Activated CD4-positive, alpha-beta T cell treated with anti-CD3 and anti-CD28 coated beads, Interleukin-2, amount 10 ng/mL, durations not matched to agents 24 days and 14 days (primary cell): Measurements from ENCODE around the gene CD300H. TPM values are rescaled to one million over a fixed set of nuclear protein-coding genes. Genes with fewer than 3 reads are reported as not detected.

ENCODE experiments used
- DNase-seq: peaks from one replicate; pipeline ENCODE4 v3.0.0; 2022
- H3K27ac Mint-ChIP-seq: one replicate; pipeline ENCODE4 v1.8.0; 2022; ENCODE audit warnings: mild to moderate bottlenecking, mixed read lengths
- H3K27me3 Mint-ChIP-seq: one replicate; pipeline ENCODE4 v1.8.0; 2022; ENCODE audit warnings: mixed read lengths
- H3K36me3 Mint-ChIP-seq: one replicate; pipeline ENCODE4 v1.8.0; 2022; ENCODE audit warnings: low read depth, mild to moderate bottlenecking, mixed read lengths
- H3K4me1 Mint-ChIP-seq: one replicate; pipeline ENCODE4 v1.8.0; 2021; ENCODE audit warnings: mixed read lengths
- H3K4me3 Mint-ChIP-seq: one replicate; pipeline ENCODE4 v1.8.0; 2022; ENCODE audit warnings: mild to moderate bottlenecking, moderate library complexity, mixed read lengths
- H3K9me3 Mint-ChIP-seq: one replicate; pipeline ENCODE4 v1.8.0; 2021; ENCODE audit warnings: mixed read lengths
- intact Hi-C: fragments of 100-400 bp; cut with micrococcal nuclease; formaldehyde crosslinking; loops from one replicate; pipeline ENCODE4 v1.15.1; 2023
- total RNA-seq: library from RNA; stranded (reverse); gene quantifications from 2 replicates; pipeline ENCODE4 v1.2.3, GENCODE V29; 2022

The CD300H gene
- not detected in 2 replicates for total RNA-seq

DNA sequence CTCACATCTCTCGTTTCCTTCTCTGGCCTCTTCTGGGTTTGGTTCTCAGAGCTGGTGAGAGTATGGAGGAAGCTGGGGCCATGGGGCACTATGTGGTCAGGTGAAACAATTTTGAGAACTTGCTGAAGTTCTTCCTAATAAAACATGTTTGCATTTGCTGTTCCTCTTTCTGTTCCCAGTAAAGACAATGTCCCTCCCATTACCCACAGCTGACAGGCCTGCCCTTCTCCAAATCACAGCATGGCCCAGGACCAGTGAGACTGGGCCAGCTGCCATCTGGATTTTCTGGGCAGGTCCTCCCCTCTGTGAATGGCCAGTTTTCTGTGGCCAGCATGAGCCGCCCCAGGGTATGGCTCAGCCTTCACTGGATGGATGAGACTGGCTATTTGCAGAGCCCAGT, at the start of gene CD300H:
TSS of gene CD300H (minus strand) at position 113 of the 400 bp plus-strand sequence.
- Mint-ChIP-seq H3K27me3 (peaks cover 20% of the 10 kb centered on the region), H3K36me3 (no peaks in the 10 kb centered on the region), H3K4me3 (no peak within 1 kb of the TSS), H3K27ac (no peak within 1 kb of the TSS), H3K9me3 (no peaks in the 10 kb centered on the region), H3K4me1 (peaks cover 13% of the 10 kb centered on the region)
- intact Hi-C loops, result loop anchor here (5.0 kb wide), 1 partner anchor 80 kb away; no protein-coding TSS in a partner anchor
- DNase-seq, result no peak

- peaks cover 8% of the 10 kb centered on the region for H3K4me1 Mint-ChIP-seq
- H3K36me3 Mint-ChIP-seq, result no peaks in the 10 kb centered on the region
- peaks cover 48% of the 10 kb centered on the region for H3K27me3 Mint-ChIP-seq
- H3K4me3 Mint-ChIP-seq, result no peak overlapping the region
- no peaks in the 10 kb centered on the region for H3K9me3 Mint-ChIP-seq
- no peak for DNase-seq
- intact Hi-C loops, result no loop called here
- H3K27ac Mint-ChIP-seq, result no peak overlapping the region
Observed at GRCh38 chr17:74616696-74617095, 49.4 kb upstream of the CD300H start.

- intact Hi-C loops, result no loop called here
- Mint-ChIP-seq H3K27ac (no peak overlapping the region), H3K4me1 (peaks cover 10% of the 10 kb centered on the region), H3K27me3 (peaks cover 36% of the 10 kb centered on the region), H3K9me3 (no peaks in the 10 kb centered on the region), H3K4me3 (no peak overlapping the region), H3K36me3 (no peaks in the 10 kb centered on the region)
- no peak for DNase-seq
Observed at GRCh38 chr17:74612046-74612445, 44.7 kb upstream of the CD300H start.

GRCh38 chr17:74610108-74610507, 42.8 kb upstream of the CD300H start:
- no peak for DNase-seq
- H3K4me1 Mint-ChIP-seq, result peaks cover 10% of the 10 kb centered on the region
- intact Hi-C loops, result no loop called here
- no peaks in the 10 kb centered on the region for H3K9me3 Mint-ChIP-seq
- no peak overlapping the region for H3K27ac Mint-ChIP-seq
- peaks cover 25% of the 10 kb centered on the region for H3K27me3 Mint-ChIP-seq
- no peaks in the 10 kb centered on the region for H3K36me3 Mint-ChIP-seq
- no peak overlapping the region for H3K4me3 Mint-ChIP-seq

DNA sequence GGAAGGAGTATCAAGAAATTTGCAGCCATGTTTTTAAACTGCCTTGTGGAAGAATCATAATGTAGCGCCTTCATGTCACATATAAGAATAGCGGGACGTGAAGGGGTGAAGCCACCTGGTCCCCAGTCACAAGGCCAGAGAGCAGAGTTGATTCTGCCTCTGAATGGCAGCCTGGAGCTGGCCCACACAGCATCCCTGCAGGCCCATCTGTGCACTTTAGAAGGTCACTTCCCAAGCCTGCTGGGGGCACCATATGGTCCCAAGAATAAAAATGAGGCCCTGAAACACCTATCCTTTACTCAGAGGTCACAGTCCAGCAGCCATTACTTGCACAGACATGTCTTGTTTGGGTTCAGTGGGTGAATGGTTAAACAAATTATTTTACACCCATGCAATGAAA, 41.2 kb upstream of the CD300H start:
- H3K4me1 Mint-ChIP-seq, result peaks cover 10% of the 10 kb centered on the region
- intact Hi-C loops, result no loop called here
- no peaks in the 10 kb centered on the region for H3K9me3 Mint-ChIP-seq
- no peak overlapping the region for H3K4me3 Mint-ChIP-seq
- DNase-seq, result no peak
- peaks cover 22% of the 10 kb centered on the region for H3K27me3 Mint-ChIP-seq
- H3K27ac Mint-ChIP-seq, result no peak overlapping the region
- H3K36me3 Mint-ChIP-seq, result no peaks in the 10 kb centered on the region

DNA sequence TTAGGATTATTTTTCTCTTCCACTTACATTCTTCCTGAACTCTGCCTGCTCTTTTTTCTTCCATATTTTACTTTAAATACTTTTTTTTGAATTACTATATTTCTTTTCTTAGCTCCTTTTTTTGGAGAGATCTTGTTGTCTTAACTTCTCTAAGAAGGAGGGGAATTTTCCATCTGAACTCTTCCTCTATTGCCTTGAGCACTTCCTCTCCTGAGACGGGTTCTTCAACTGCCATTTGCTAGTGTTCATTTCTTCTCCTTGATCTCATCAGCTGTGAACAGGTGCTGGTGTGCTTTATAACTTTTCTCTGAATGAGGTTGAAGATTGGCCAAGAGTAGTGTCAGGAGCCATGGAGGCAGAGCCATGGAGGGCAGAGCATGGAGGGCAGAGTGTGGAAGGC, 39.9 kb upstream of the CD300H start:
- Mint-ChIP-seq H3K27me3 (peaks cover 19% of the 10 kb centered on the region), H3K9me3 (no peaks in the 10 kb centered on the region), H3K36me3 (no peaks in the 10 kb centered on the region), H3K4me1 (peaks cover 10% of the 10 kb centered on the region), H3K4me3 (no peak overlapping the region), H3K27ac (no peak overlapping the region)
- DNase-seq, result no peak
- intact Hi-C loops, result no loop called here

GRCh38 chr17:74606050-74606449, 38.7 kb upstream of the CD300H start:
- H3K4me1 Mint-ChIP-seq, result peaks cover 10% of the 10 kb centered on the region
- no peaks in the 10 kb centered on the region for H3K36me3 Mint-ChIP-seq
- H3K9me3 Mint-ChIP-seq, result no peaks in the 10 kb centered on the region
- peaks cover 20% of the 10 kb centered on the region for H3K27me3 Mint-ChIP-seq
- DNase-seq, result no peak
- no peak overlapping the region for H3K27ac Mint-ChIP-seq
- H3K4me3 Mint-ChIP-seq, result no peak overlapping the region
- intact Hi-C loops, result no loop called here

- Mint-ChIP-seq H3K27me3 (peaks cover 25% of the 10 kb centered on the region), H3K36me3 (no peaks in the 10 kb centered on the region), H3K4me3 (no peak overlapping the region), H3K27ac (no peak overlapping the region), H3K9me3 (no peaks in the 10 kb centered on the region), H3K4me1 (peaks cover 10% of the 10 kb centered on the region)
- intact Hi-C loops, result no loop called here
- DNase-seq, result no peak
Observed at GRCh38 chr17:74605361-74605760, 38.1 kb upstream of the CD300H start.

GRCh38 chr17:74604761-74605160, 37.5 kb upstream of the CD300H start:
- H3K27me3 Mint-ChIP-seq, result peaks cover 31% of the 10 kb centered on the region
- no peak for DNase-seq
- H3K27ac Mint-ChIP-seq, result no peak overlapping the region
- peaks cover 10% of the 10 kb centered on the region for H3K4me1 Mint-ChIP-seq
- H3K4me3 Mint-ChIP-seq, result no peak overlapping the region
- H3K9me3 Mint-ChIP-seq, result no peaks in the 10 kb centered on the region
- H3K36me3 Mint-ChIP-seq, result no peaks in the 10 kb centered on the region
- intact Hi-C loops, result loop anchor here (5.0 kb wide), 1 partner anchor 227 kb away; no protein-coding TSS in a partner anchor

DNA sequence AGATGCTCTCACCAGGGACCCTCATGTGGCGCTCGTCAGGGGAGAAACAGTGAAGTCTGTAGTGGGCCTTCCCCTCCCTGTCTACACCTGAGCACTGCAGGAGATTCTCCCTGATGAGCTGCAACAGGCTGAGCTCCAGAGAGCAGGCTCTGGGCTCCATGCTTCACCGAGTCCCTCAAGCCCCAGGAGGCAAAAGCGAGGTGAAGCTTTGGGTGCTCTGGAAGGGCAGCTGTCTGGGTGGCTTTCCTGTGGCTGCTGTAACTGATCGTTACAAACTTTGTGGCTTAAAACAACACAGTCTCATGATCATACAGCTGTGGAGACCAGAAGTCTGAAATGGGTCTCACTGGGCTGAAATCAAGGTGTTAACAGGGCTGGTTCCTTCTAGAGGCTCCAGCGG, 36.9 kb upstream of the CD300H start:
- H3K36me3 Mint-ChIP-seq, result no peaks in the 10 kb centered on the region
- no peaks in the 10 kb centered on the region for H3K9me3 Mint-ChIP-seq
- intact Hi-C loops, result loop anchor here (5.0 kb wide), 1 partner anchor 227 kb away; no protein-coding TSS in a partner anchor
- H3K27ac Mint-ChIP-seq, result no peak overlapping the region
- H3K4me3 Mint-ChIP-seq, result no peak overlapping the region
- H3K4me1 Mint-ChIP-seq, result peaks cover 10% of the 10 kb centered on the region
- H3K27me3 Mint-ChIP-seq, result peaks cover 35% of the 10 kb centered on the region
- no peak for DNase-seq

- no peaks in the 10 kb centered on the region for H3K9me3 Mint-ChIP-seq
- no peak for DNase-seq
- H3K27me3 Mint-ChIP-seq, result peaks cover 34% of the 10 kb centered on the region
- no peaks in the 10 kb centered on the region for H3K36me3 Mint-ChIP-seq
- intact Hi-C loops, result loop anchor here (5.0 kb wide), 1 partner anchor 226 kb away; no protein-coding TSS in a partner anchor
- no peak overlapping the region for H3K27ac Mint-ChIP-seq
- no peak overlapping the region for H3K4me3 Mint-ChIP-seq
- H3K4me1 Mint-ChIP-seq, result peaks cover 12% of the 10 kb centered on the region
Observed at GRCh38 chr17:74603746-74604145, 36.4 kb upstream of the CD300H start.

DNA sequence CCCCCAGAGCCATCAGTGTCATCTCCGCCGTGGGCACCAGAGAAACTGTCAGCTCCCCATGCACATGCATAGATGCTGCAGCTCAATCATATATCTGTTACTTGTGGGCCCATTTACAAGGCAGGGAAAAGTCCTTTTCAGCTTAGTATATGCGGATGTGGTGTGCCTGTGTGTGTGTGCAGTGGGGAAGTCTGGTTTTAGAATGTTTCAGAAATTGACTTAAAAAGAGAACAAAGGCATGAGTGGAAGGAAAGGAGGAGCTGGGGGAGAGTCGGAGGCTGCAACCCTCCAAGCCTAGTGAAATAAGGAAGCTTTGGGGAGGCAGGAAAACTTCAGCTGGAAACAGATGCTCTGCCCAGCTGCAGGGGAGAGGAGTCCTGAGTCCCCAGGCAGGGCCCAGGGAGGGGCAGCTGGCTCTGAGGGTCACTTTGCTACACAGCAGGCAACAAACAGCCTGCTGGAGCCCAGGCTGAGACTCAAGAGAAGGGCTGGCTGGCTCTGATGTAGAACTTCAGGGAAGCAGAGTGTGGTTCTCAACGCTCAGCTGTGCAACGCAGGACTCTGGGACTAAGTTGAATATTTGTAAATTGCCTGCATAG, 35.8 kb upstream of the CD300H start:
- Mint-ChIP-seq H3K4me3 (no peak overlapping the region), H3K36me3 (no peaks in the 10 kb centered on the region), H3K27me3 (peaks cover 34% of the 10 kb centered on the region), H3K27ac (no peak overlapping the region), H3K9me3 (no peaks in the 10 kb centered on the region), H3K4me1 (peaks cover 16% of the 10 kb centered on the region)
- peak; percentile 62 for DNase-seq
- intact Hi-C loops, result loop anchor here (5.0 kb wide), 1 partner anchor 226 kb away; no protein-coding TSS in a partner anchor

DNA sequence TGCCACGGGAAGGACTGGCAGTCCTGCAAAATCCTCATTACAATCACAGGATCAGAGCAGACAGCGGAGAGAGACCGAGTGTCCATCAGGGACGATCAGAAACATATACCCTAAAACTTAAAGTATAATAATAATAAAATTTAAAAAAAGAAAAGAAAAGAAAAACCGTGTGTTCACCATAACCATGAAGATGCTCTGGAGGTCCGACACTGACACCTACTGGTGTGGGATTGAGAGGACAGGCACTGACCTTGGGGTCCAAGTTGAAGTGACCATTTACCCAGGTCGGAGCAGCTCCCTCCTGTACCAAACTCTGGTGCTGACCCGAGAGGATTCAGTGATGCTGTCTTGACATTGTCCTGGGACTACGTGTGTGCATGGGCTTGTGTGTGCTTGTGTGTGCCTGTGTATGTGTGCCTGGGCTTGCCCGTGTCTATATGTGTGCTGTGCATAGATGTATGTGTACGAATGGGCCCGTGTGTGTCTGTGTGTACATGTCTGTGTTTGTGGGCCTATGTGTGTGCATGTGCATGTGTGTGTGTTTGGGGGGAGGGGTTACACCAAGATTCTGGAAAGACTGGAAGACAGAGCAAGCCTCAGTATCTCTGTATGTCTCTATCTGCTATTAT, 34.7 kb upstream of the CD300H start:
- DNase-seq, result peak; percentile 78
- H3K4me3 Mint-ChIP-seq, result no peak overlapping the region
- H3K36me3 Mint-ChIP-seq, result no peaks in the 10 kb centered on the region
- intact Hi-C loops, result loop anchor here (5.0 kb wide), 1 partner anchor 225 kb away; no protein-coding TSS in a partner anchor
- H3K27ac Mint-ChIP-seq, result no peak overlapping the region
- peaks cover 14% of the 10 kb centered on the region for H3K4me1 Mint-ChIP-seq
- peaks cover 28% of the 10 kb centered on the region for H3K27me3 Mint-ChIP-seq
- no peaks in the 10 kb centered on the region for H3K9me3 Mint-ChIP-seq

DNA sequence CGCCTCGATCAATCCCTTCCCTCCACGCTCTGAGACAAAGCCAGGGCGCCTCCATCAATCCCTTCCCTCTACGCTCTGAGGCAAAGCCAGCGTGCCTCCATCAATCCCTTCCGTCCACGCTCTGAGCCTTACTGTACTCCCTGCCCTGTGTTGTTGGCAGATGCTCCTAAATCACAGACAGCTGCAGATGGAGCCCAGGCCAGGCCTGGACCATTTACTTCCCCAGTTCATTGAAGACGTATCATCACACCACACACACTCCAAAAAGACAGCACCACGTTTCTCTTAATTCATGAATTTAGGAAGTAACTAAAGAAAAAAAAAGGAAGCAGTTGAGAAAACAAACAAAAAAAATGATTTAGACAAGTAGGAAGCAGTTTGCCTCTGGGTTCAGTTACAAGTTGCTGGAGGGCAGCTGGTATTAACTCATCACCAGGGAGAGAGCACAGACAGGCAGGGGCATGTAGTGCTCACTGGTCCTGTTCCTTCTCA, 32.2 kb upstream of the CD300H start:
- Mint-ChIP-seq H3K36me3 (no peaks in the 10 kb centered on the region), H3K27me3 (peaks cover 38% of the 10 kb centered on the region), H3K9me3 (no peaks in the 10 kb centered on the region), H3K4me3 (no peak overlapping the region), H3K4me1 (peaks cover 14% of the 10 kb centered on the region), H3K27ac (no peak overlapping the region)
- intact Hi-C loops, result no loop called here
- DNase-seq, result no peak
